HEK293T (cell line): ENCODE measurements around the gene GPD1L.
A peak's percentile ranks its signal among the peaks of the same experiment; 100 is the strongest.

Source experiments
- BHLHE40 ChIP-seq: fragments of 450-650 bp; IDR thresholded peaks from 2 replicates; pipeline ENCODE4 v1.6.1; 2016; ENCODE audit warnings: mild to moderate bottlenecking, moderate library complexity, borderline replicate concordance
- ELF4 ChIP-seq: fragments of 450-650 bp; IDR thresholded peaks from 2 replicates; pipeline ENCODE4 v1.6.1; 2017; ENCODE audit warnings: antibody characterized with exemption
- FOXA1 ChIP-seq: fragments of 450-650 bp; IDR thresholded peaks from 2 replicates; pipeline ENCODE4 v1.6.1; 2016; ENCODE audit warnings: mild to moderate bottlenecking
- FOXK2 ChIP-seq: fragments of 450-650 bp; IDR thresholded peaks from 2 replicates; pipeline ENCODE4 v1.6.1; 2016; ENCODE audit warnings: mild to moderate bottlenecking
- FOXM1 ChIP-seq: fragments of 450-650 bp; IDR thresholded peaks from 2 replicates; pipeline ENCODE4 v1.6.1; 2017; ENCODE audit warnings: mild to moderate bottlenecking, borderline replicate concordance
- L3MBTL2 ChIP-seq: fragments of 450-650 bp; conservative IDR thresholded peaks from 2 replicates; pipeline ENCODE4 v1.6.1; 2016; ENCODE audit warnings: mild to moderate bottlenecking
- LEF1 ChIP-seq: fragments of 450-650 bp; IDR thresholded peaks from 2 replicates; pipeline ENCODE4 v1.6.1; 2017; ENCODE audit warnings: mild to moderate bottlenecking, borderline replicate concordance
- NFRKB ChIP-seq: fragments of 450-650 bp; IDR thresholded peaks from 2 replicates; pipeline ENCODE4 v1.6.1; 2016; ENCODE audit warnings: mild to moderate bottlenecking, moderate library complexity
- PKNOX1 ChIP-seq: fragments of 450-650 bp; IDR thresholded peaks from 2 replicates; pipeline ENCODE4 v1.6.1; 2016
- SP1 ChIP-seq: fragments of 450-650 bp; IDR thresholded peaks from 2 replicates; pipeline ENCODE4 v1.6.1; 2017
- SUZ12 ChIP-seq: fragments of 450-650 bp; IDR thresholded peaks from 2 replicates; pipeline ENCODE4 v1.6.1; 2016; ENCODE audit warnings: mild to moderate bottlenecking
- TARDBP ChIP-seq: fragments of 450-650 bp; IDR thresholded peaks from 2 replicates; pipeline ENCODE4 v1.6.1; 2016

GRCh38 chr3:32194653-32195052, 88.2 kb downstream of the GPD1L start:
- TF ChIP-seq PKNOX1 (peak; percentile 74), FOXA1 (no peak), NFRKB (no peak), ELF4 (no peak), FOXK2 (no peak), TARDBP (no peak), FOXM1 (no peak), SP1 (no peak), BHLHE40 (no peak), SUZ12 (no peak), L3MBTL2 (no peak), LEF1 (no peak)
